ENCODE results near the gene SFXN1.

SFXN1 gene

GRCh38 chr5:175572886-175573285, 94.5 kb downstream of the SFXN1 start:
- DNase-seq (ENCODE audit: low spot score) (no peak), FAIRE-seq (no peak)

GRCh38 chr5:175573493-175574269, 95.3 kb downstream of the SFXN1 start:
- DNase-seq (ENCODE audit: low spot score) (no peak), FAIRE-seq (no peak)

GRCh38 chr5:175575301-175575700, 96.9 kb downstream of the SFXN1 start:
- no peak for DNase-seq (ENCODE audit: low spot score)
- no peak for FAIRE-seq

- no peak for FAIRE-seq
Observed at GRCh38 chr5:175576096-175576495, 97.7 kb downstream of the SFXN1 start.

GRCh38 chr5:175576591-175576990, 98.2 kb downstream of the SFXN1 start:
- DNase-seq (ENCODE audit: low spot score), result no peak

More at GRCh38 chr5:175576096-175576495, 97.7 kb downstream of the SFXN1 start:
- DNase-seq (ENCODE audit: low spot score), result no peak

More at GRCh38 chr5:175576591-175576990, 98.2 kb downstream of the SFXN1 start:
- no peak for FAIRE-seq

Measured in RCC 7860 (cell line).